ENCODE data around the gene RPS19.
"Not testable (repeated sequence)": the region's sequence is repeated elsewhere in the genome, so short reads cannot be mapped to it uniquely, and the experiment has no call there.

The RPS19 gene

GRCh38 chr19:41902594-41902993 is 42.5 kb downstream of the RPS19 start:
- DNase-seq = no peak

GRCh38 chr19:41903193-41903953 is 43.3 kb downstream of the RPS19 start:
- no peak for DNase-seq

- no peak for DNase-seq
Observed at GRCh38 chr19:41904118-41904870, 44.2 kb downstream of the RPS19 start.

GRCh38 chr19:41905273-41906002 is 45.4 kb downstream of the RPS19 start:
- no peak for DNase-seq

GRCh38 chr19:41906271-41906670 is 46.2 kb downstream of the RPS19 start:
- no peak for DNase-seq

- DNase-seq = no peak
Observed at GRCh38 chr19:41906916-41907680, 47.0 kb downstream of the RPS19 start.

- no peak for DNase-seq
Observed at GRCh38 chr19:41907994-41908615, 48.0 kb downstream of the RPS19 start.

- no peak for DNase-seq
Observed at GRCh38 chr19:41908724-41909464, 48.8 kb downstream of the RPS19 start.

- DNase-seq = no peak
Observed at GRCh38 chr19:41909706-41910105, 49.7 kb downstream of the RPS19 start.

- no peak for DNase-seq
Observed at GRCh38 chr19:41910240-41910991, 50.4 kb downstream of the RPS19 start.

- no peak for DNase-seq
Observed at GRCh38 chr19:41910992-41911888, 51.2 kb downstream of the RPS19 start.

- no peak for DNase-seq
Observed at GRCh38 chr19:41911889-41912731, 52.1 kb downstream of the RPS19 start.

- DNase-seq = no peak
Observed at GRCh38 chr19:41912899-41913537, 53.0 kb downstream of the RPS19 start.

- no peak for DNase-seq
Observed at GRCh38 chr19:41913538-41914423, 53.7 kb downstream of the RPS19 start.

- not testable (repeated sequence) for DNase-seq
Observed at GRCh38 chr19:41914424-41914834, 54.4 kb downstream of the RPS19 start.

GRCh38 chr19:41915021-41915775 is 55.1 kb downstream of the RPS19 start:
- DNase-seq = no peak

Data from activated CD4-positive, alpha-beta T cell treated with anti-CD3 and anti-CD28 coated beads, Interleukin-2, amount 50 U/mL, for 4 hours (primary cell).